ENCODE measurements around the gene KIRREL3. TPM values are rescaled to one million over a fixed set of nuclear protein-coding genes. Genes with fewer than 3 reads are reported as not detected.

KIRREL3 gene
- total RNA-seq, 1 experiment from 2014 or later, result 2.2 TPM

GRCh38 chr11:126817096-126817495, 183.5 kb downstream of the KIRREL3 start:
- CTCF ChIA-PET, result no interaction called here
- no peaks in the 10 kb centered on the region for H4K20me1 ChIP-seq (ENCODE audit: insufficient read depth)
- no peaks in the 10 kb centered on the region for H3K36me3 ChIP-seq (ENCODE audit: low read depth)
- no peak overlapping the region for H3K4me3 ChIP-seq
- no peaks in the 10 kb centered on the region for H3K9me2 ChIP-seq (ENCODE audit: insufficient read depth)
- no peaks in the 10 kb centered on the region for H3K9me3 ChIP-seq (ENCODE audit: insufficient read depth, low read depth)
- BruUV-seq (replicated peaks), result no TSS peak
- H2AFZ ChIP-seq, result no peak overlapping the region
- no peaks in the 10 kb centered on the region for H3K79me2 ChIP-seq (ENCODE audit: low read depth)
- intact Hi-C loops (cut with micrococcal nuclease; ENCODE audit: unreplicated experiment), result no loop called here
- TF ChIP-seq EZH2 (IDR thresholded peaks at IDR 0.05; ENCODE audit: low read depth), result no peak
- TF ChIP-seq, protein P1, sequence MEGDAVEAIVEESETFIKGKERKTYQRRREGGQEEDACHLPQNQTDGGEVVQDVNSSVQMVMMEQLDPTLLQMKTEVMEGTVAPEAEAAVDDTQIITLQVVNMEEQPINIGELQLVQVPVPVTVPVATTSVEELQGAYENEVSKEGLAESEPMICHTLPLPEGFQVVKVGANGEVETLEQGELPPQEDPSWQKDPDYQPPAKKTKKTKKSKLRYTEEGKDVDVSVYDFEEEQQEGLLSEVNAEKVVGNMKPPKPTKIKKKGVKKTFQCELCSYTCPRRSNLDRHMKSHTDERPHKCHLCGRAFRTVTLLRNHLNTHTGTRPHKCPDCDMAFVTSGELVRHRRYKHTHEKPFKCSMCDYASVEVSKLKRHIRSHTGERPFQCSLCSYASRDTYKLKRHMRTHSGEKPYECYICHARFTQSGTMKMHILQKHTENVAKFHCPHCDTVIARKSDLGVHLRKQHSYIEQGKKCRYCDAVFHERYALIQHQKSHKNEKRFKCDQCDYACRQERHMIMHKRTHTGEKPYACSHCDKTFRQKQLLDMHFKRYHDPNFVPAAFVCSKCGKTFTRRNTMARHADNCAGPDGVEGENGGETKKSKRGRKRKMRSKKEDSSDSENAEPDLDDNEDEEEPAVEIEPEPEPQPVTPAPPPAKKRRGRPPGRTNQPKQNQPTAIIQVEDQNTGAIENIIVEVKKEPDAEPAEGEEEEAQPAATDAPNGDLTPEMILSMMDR (conservative IDR thresholded peaks at IDR 0.05), result no peak
- H3K4me2 ChIP-seq, result no peak overlapping the region
- H3K27me3 ChIP-seq (ENCODE audit: insufficient read depth, low read depth), result peaks cover 37% of the 10 kb centered on the region
- H3F3A ChIP-seq (ENCODE audit: insufficient read depth, low read depth), result no peaks in the 10 kb centered on the region
- POLR2A ChIA-PET (ENCODE audit: unreplicated experiment), result no interaction called here
- DNase-seq, result no peak
- no peaks in the 10 kb centered on the region for H3K4me1 ChIP-seq (replicated peaks; ENCODE audit: insufficient read depth)
- no peak overlapping the region for H3K27ac ChIP-seq

GRCh38 chr11:126816645-126817044, 183.9 kb downstream of the KIRREL3 start:
- DNase-seq, result no peak
- BruUV-seq (replicated peaks), result no TSS peak
- no peak overlapping the region for H3K4me3 ChIP-seq
- ChIA-PET CTCF (no interaction called here), POLR2A (ENCODE audit: unreplicated experiment) (no interaction called here)
- H3K79me2 ChIP-seq (ENCODE audit: low read depth), result no peaks in the 10 kb centered on the region
- TF ChIP-seq, protein P1 (conservative IDR thresholded peaks at IDR 0.05), result no peak
- no peak for TF ChIP-seq EZH2 (IDR thresholded peaks at IDR 0.05; ENCODE audit: low read depth)
- no peaks in the 10 kb centered on the region for H3K4me1 ChIP-seq (replicated peaks; ENCODE audit: insufficient read depth)
- H3K27ac ChIP-seq, result no peak overlapping the region
- H2AFZ ChIP-seq, result no peak overlapping the region
- peaks cover 41% of the 10 kb centered on the region for H3K27me3 ChIP-seq (ENCODE audit: insufficient read depth, low read depth)
- no peak overlapping the region for H3K4me2 ChIP-seq
- no peaks in the 10 kb centered on the region for H4K20me1 ChIP-seq (ENCODE audit: insufficient read depth)
- H3F3A ChIP-seq (ENCODE audit: insufficient read depth, low read depth), result no peaks in the 10 kb centered on the region
- intact Hi-C loops (cut with micrococcal nuclease; ENCODE audit: unreplicated experiment), result no loop called here
- H3K36me3 ChIP-seq (ENCODE audit: low read depth), result no peaks in the 10 kb centered on the region
- no peaks in the 10 kb centered on the region for H3K9me3 ChIP-seq (ENCODE audit: insufficient read depth, low read depth)
- H3K9me2 ChIP-seq (ENCODE audit: insufficient read depth), result no peaks in the 10 kb centered on the region

DNA sequence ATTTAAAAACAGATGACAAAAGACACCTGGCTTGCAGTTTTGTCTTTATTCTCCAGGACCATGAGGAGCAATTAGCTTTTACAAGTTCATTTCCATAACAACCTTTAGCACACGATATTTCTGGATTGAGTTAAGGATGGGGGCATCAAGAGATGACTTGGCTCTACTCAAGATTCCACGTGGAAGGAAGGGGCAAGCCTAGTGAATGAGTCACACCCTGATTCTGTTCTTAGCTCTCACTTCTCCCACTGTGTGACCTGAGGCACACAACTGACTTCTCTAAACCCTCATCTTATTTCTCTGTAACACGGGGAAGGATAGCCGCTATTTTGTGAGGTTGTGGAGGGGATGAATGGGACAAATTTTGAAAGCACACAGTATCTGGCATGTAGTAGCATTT, 185.5 kb downstream of the KIRREL3 start:
- H3K9me3 ChIP-seq (ENCODE audit: insufficient read depth, low read depth), result no peaks in the 10 kb centered on the region
- no peak for DNase-seq
- no peak overlapping the region for H3K27ac ChIP-seq
- no peak overlapping the region for H3K4me2 ChIP-seq
- no peaks in the 10 kb centered on the region for H3K9me2 ChIP-seq (ENCODE audit: insufficient read depth)
- H2AFZ ChIP-seq, result no peak overlapping the region
- H3K27me3 ChIP-seq (ENCODE audit: insufficient read depth, low read depth), result peaks cover 47% of the 10 kb centered on the region
- no peaks in the 10 kb centered on the region for H3K36me3 ChIP-seq (ENCODE audit: low read depth)
- H3K4me3 ChIP-seq, result no peak overlapping the region
- no peaks in the 10 kb centered on the region for H3K79me2 ChIP-seq (ENCODE audit: low read depth)
- POLR2A ChIA-PET (ENCODE audit: unreplicated experiment), result no interaction called here
- BruUV-seq (replicated peaks), result no TSS peak
- CTCF ChIA-PET, result no interaction called here
- TF ChIP-seq, protein P1 (conservative IDR thresholded peaks at IDR 0.05), result no peak
- no peak for TF ChIP-seq EZH2 (IDR thresholded peaks at IDR 0.05; ENCODE audit: low read depth)
- intact Hi-C loops (cut with micrococcal nuclease; ENCODE audit: unreplicated experiment), result no loop called here
- no peaks in the 10 kb centered on the region for H3F3A ChIP-seq (ENCODE audit: insufficient read depth, low read depth)
- H4K20me1 ChIP-seq (ENCODE audit: insufficient read depth), result no peaks in the 10 kb centered on the region
- H3K4me1 ChIP-seq (replicated peaks; ENCODE audit: insufficient read depth), result no peaks in the 10 kb centered on the region
